ENCODE data around the gene GPC6.

Gene GPC6

DNA sequence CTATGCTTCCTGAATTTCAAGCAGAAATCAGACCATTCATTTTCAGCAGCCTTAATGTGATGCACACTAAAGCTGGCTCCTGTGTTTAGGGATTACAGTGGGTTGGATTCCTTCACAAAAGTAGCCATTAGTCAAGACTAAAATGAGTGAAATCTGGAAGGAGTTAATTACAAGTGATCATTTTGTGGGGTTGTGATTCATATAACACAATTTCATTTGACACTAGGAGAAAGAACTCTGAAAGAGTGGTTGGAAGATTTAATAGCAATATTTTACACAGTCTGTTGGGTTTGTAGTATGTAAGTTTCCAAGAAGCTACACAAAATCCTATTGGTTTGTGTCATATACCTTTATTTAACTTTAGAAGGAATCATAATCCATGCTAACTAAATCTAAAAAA is 1015.9 kb downstream of the GPC6 start:
- Histone ChIP-seq H3K4me3 (ENCODE audit: insufficient read depth in 1 of 2, low read depth in 1 of 2, low read length in 2 of 2) (no peak overlapping the region), H3K79me1 (replicated peaks; ENCODE audit: low read length, poor library complexity, severe bottlenecking) (no peaks in the 10 kb centered on the region), H3K9ac (ENCODE audit: low read length) (no peak overlapping the region), H3K14ac (ENCODE audit: low read length in 2 of 2) (no peak overlapping the region), H4K8ac (ENCODE audit: low read length) (no peak overlapping the region), H2BK5ac (ENCODE audit: low read depth, low read length, poor library complexity, severe bottlenecking) (no peak overlapping the region), H2BK12ac (ENCODE audit: low read length in 2 of 2) (no peak overlapping the region), H2AK5ac (ENCODE audit: low read length, severe bottlenecking) (no peak overlapping the region), H3K36me3 (ENCODE audit: control insufficient read depth in 1 of 2, insufficient read depth in 2 of 2, low read depth in 1 of 2, low read length in 2 of 2) (no peaks in the 10 kb centered on the region), H3K23ac (ENCODE audit: low read length in 2 of 2) (no peak overlapping the region), H3K27me3 (ENCODE audit: control insufficient read depth in 1 of 2, insufficient read depth in 1 of 2, low read length in 2 of 2) (no peaks in the 10 kb centered on the region), H3K27ac (ENCODE audit: low read length, poor library complexity, severe bottlenecking) (no peak overlapping the region), H3K4ac (ENCODE audit: low read depth in 1 of 2, low read length in 2 of 2) (no peak overlapping the region), H2BK15ac (ENCODE audit: low read depth, poor library complexity, severe bottlenecking) (no peak overlapping the region), H2BK120ac (ENCODE audit: low read depth, low read length) (no peak overlapping the region), H4K91ac (ENCODE audit: low read length) (no peak overlapping the region), H2AFZ (ENCODE audit: low read depth, low read length) (no peak overlapping the region), H3K4me2 (ENCODE audit: low read length, poor library complexity, severe bottlenecking) (no peak overlapping the region), H3K4me1 (ENCODE audit: control insufficient read depth, insufficient read depth, low read depth, low read length) (no peaks in the 10 kb centered on the region), H3K9me3 (ENCODE audit: control insufficient read depth, low read length) (peaks cover 20% of the 10 kb centered on the region), H3K18ac (ENCODE audit: low read depth in 1 of 2, low read length in 2 of 2) (no peak overlapping the region)
- DNase-seq: no peak

DNA sequence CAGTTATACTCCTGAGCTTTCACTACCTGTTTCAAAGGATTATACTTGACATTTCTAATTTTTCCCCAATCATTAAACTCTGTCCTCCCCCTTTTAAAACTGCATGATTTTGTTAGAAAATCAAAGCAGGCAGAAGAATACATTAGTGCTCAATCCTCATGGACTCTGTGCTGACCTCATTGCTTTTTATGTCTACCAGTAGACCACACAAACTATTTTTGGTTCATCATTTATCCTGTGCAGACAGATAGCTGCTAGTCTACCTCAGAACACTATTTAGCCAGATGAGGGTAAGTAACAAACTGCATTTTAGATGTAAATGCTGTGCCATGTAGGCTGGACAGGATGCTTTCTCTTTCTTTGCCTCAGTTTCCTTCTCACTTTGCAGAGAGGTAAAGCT is 1016.9 kb downstream of the GPC6 start:
- no peaks in the 10 kb centered on the region for H3K27me3 ChIP-seq (ENCODE audit: control insufficient read depth in 1 of 2, insufficient read depth in 1 of 2, low read length in 2 of 2)
- peaks cover 1% of the 10 kb centered on the region for H3K79me1 ChIP-seq (replicated peaks; ENCODE audit: low read length, poor library complexity, severe bottlenecking)
- H3K9ac ChIP-seq (ENCODE audit: low read length): no peak overlapping the region
- no peak overlapping the region for H2BK120ac ChIP-seq (ENCODE audit: low read depth, low read length)
- no peak overlapping the region for H3K4me3 ChIP-seq (ENCODE audit: insufficient read depth in 1 of 2, low read depth in 1 of 2, low read length in 2 of 2)
- H2BK12ac ChIP-seq (ENCODE audit: low read length in 2 of 2): no peak overlapping the region
- H2BK5ac ChIP-seq (ENCODE audit: low read depth, low read length, poor library complexity, severe bottlenecking): no peak overlapping the region
- H3K9me3 ChIP-seq (ENCODE audit: control insufficient read depth, low read length): peaks cover 20% of the 10 kb centered on the region
- no peak for DNase-seq
- no peak overlapping the region for H2BK15ac ChIP-seq (ENCODE audit: low read depth, poor library complexity, severe bottlenecking)
- H2AFZ ChIP-seq (ENCODE audit: low read depth, low read length): no peak overlapping the region
- no peak overlapping the region for H3K23ac ChIP-seq (ENCODE audit: low read length in 2 of 2)
- no peak overlapping the region for H4K8ac ChIP-seq (ENCODE audit: low read length)
- H3K4me2 ChIP-seq (ENCODE audit: low read length, poor library complexity, severe bottlenecking): no peak overlapping the region
- H4K91ac ChIP-seq (ENCODE audit: low read length): no peak overlapping the region
- no peak overlapping the region for H2AK5ac ChIP-seq (ENCODE audit: low read length, severe bottlenecking)
- H3K4me1 ChIP-seq (ENCODE audit: control insufficient read depth, insufficient read depth, low read depth, low read length): no peaks in the 10 kb centered on the region
- H3K4ac ChIP-seq (ENCODE audit: low read depth in 1 of 2, low read length in 2 of 2): no peak overlapping the region
- no peak overlapping the region for H3K14ac ChIP-seq (ENCODE audit: low read length in 2 of 2)
- H3K27ac ChIP-seq (ENCODE audit: low read length, poor library complexity, severe bottlenecking): no peak overlapping the region
- H3K36me3 ChIP-seq (ENCODE audit: control insufficient read depth in 1 of 2, insufficient read depth in 2 of 2, low read depth in 1 of 2, low read length in 2 of 2): no peaks in the 10 kb centered on the region
- H3K18ac ChIP-seq (ENCODE audit: low read depth in 1 of 2, low read length in 2 of 2): no peak overlapping the region

DNA sequence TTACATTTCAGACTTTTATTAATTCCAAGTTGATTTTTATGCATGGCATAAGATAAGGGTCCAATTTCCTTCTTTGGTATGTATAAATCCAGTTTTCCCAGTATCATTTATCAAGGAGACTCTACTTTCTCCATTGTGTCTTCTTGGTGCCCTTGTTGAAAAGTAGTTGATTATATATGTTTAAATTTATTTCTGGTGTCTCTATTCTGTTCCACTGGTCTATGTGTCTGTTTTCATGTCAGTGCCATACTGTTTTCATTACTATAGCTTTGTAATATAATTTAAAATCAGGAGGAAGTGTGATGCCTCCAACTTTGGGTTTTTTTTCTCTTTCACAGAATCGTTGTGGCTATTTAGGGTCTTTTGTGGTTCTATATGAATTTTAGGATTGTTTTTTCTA is 1019.9 kb downstream of the GPC6 start:
- Histone ChIP-seq H3K23ac (ENCODE audit: low read length in 2 of 2) (no peak overlapping the region), H3K18ac (ENCODE audit: low read depth in 1 of 2, low read length in 2 of 2) (no peak overlapping the region), H2BK120ac (ENCODE audit: low read depth, low read length) (no peak overlapping the region), H2AK5ac (ENCODE audit: low read length, severe bottlenecking) (no peak overlapping the region), H2BK5ac (ENCODE audit: low read depth, low read length, poor library complexity, severe bottlenecking) (no peak overlapping the region), H4K8ac (ENCODE audit: low read length) (no peak overlapping the region), H3K79me1 (replicated peaks; ENCODE audit: low read length, poor library complexity, severe bottlenecking) (peaks cover 1% of the 10 kb centered on the region), H3K36me3 (ENCODE audit: control insufficient read depth in 1 of 2, insufficient read depth in 2 of 2, low read depth in 1 of 2, low read length in 2 of 2) (no peaks in the 10 kb centered on the region), H2BK15ac (ENCODE audit: low read depth, poor library complexity, severe bottlenecking) (no peak overlapping the region), H3K9me3 (ENCODE audit: control insufficient read depth, low read length) (peaks cover 20% of the 10 kb centered on the region), H3K27ac (ENCODE audit: low read length, poor library complexity, severe bottlenecking) (no peak overlapping the region), H3K27me3 (ENCODE audit: control insufficient read depth in 1 of 2, insufficient read depth in 1 of 2, low read length in 2 of 2) (no peaks in the 10 kb centered on the region), H2BK12ac (ENCODE audit: low read length in 2 of 2) (no peak overlapping the region), H3K4ac (ENCODE audit: low read depth in 1 of 2, low read length in 2 of 2) (no peak overlapping the region), H3K4me2 (ENCODE audit: low read length, poor library complexity, severe bottlenecking) (no peak overlapping the region), H3K4me1 (ENCODE audit: control insufficient read depth, insufficient read depth, low read depth, low read length) (no peaks in the 10 kb centered on the region), H3K14ac (ENCODE audit: low read length in 2 of 2) (no peak overlapping the region), H4K91ac (ENCODE audit: low read length) (no peak overlapping the region), H2AFZ (ENCODE audit: low read depth, low read length) (no peak overlapping the region), H3K4me3 (ENCODE audit: insufficient read depth in 1 of 2, low read depth in 1 of 2, low read length in 2 of 2) (no peak overlapping the region), H3K9ac (ENCODE audit: low read length) (no peak overlapping the region)
- 80% methylated on average over 1 of the region's 1 CpG for WGBS
- no peak for DNase-seq

DNA sequence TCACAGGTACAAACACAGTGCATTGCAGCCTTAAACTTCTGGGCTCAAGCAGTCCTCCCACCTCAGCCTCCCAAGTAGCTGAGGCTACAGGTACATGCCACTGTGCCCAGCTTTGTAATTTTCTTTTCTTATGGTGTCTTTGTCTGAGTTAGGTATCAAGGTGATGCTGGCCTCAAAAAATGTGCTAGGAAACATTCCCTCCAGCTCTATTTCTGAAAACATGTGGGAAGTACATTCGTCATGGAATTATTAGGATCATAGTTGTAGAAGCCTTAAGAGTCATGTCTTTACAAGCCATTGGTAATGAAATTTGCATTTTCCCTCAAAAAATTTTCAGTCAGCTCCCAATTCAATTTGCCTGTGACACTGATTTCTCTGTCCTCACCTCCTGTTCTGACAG is 1021.3 kb downstream of the GPC6 start:
- Histone ChIP-seq H3K79me1 (replicated peaks; ENCODE audit: low read length, poor library complexity, severe bottlenecking) (peaks cover 1% of the 10 kb centered on the region), H3K23ac (ENCODE audit: low read length in 2 of 2) (no peak overlapping the region), H3K9me3 (ENCODE audit: control insufficient read depth, low read length) (peaks cover 20% of the 10 kb centered on the region), H2AFZ (ENCODE audit: low read depth, low read length) (no peak overlapping the region), H3K4ac (ENCODE audit: low read depth in 1 of 2, low read length in 2 of 2) (no peak overlapping the region), H3K14ac (ENCODE audit: low read length in 2 of 2) (no peak overlapping the region), H2BK5ac (ENCODE audit: low read depth, low read length, poor library complexity, severe bottlenecking) (no peak overlapping the region), H4K91ac (ENCODE audit: low read length) (no peak overlapping the region), H3K4me3 (ENCODE audit: insufficient read depth in 1 of 2, low read depth in 1 of 2, low read length in 2 of 2) (no peak overlapping the region), H3K36me3 (ENCODE audit: control insufficient read depth in 1 of 2, insufficient read depth in 2 of 2, low read depth in 1 of 2, low read length in 2 of 2) (no peaks in the 10 kb centered on the region), H3K27me3 (ENCODE audit: control insufficient read depth in 1 of 2, insufficient read depth in 1 of 2, low read length in 2 of 2) (no peaks in the 10 kb centered on the region), H3K27ac (ENCODE audit: low read length, poor library complexity, severe bottlenecking) (no peak overlapping the region), H2BK12ac (ENCODE audit: low read length in 2 of 2) (no peak overlapping the region), H3K4me1 (ENCODE audit: control insufficient read depth, insufficient read depth, low read depth, low read length) (no peaks in the 10 kb centered on the region), H3K4me2 (ENCODE audit: low read length, poor library complexity, severe bottlenecking) (no peak overlapping the region), H2BK15ac (ENCODE audit: low read depth, poor library complexity, severe bottlenecking) (no peak overlapping the region), H4K8ac (ENCODE audit: low read length) (no peak overlapping the region), H2AK5ac (ENCODE audit: low read length, severe bottlenecking) (no peak overlapping the region), H2BK120ac (ENCODE audit: low read depth, low read length) (no peak overlapping the region), H3K18ac (ENCODE audit: low read depth in 1 of 2, low read length in 2 of 2) (no peak overlapping the region), H3K9ac (ENCODE audit: low read length) (no peak overlapping the region)
- WGBS: no CpG with 5 or more reads among the region's 1 CpG
- no peak for DNase-seq

All from mesenchymal stem cell (in vitro differentiated cells and primary cell).